NCI-H526 treated with DMSO at 0.1 percent for 48 hours (cell line): Measurements from ENCODE around the gene DEFB112.

Experiments used
- DNase-seq: peaks from one replicate; lab custom pipeline; 2025; lab: John Stamatoyannopoulos, UW

DEFB112 gene

DNA sequence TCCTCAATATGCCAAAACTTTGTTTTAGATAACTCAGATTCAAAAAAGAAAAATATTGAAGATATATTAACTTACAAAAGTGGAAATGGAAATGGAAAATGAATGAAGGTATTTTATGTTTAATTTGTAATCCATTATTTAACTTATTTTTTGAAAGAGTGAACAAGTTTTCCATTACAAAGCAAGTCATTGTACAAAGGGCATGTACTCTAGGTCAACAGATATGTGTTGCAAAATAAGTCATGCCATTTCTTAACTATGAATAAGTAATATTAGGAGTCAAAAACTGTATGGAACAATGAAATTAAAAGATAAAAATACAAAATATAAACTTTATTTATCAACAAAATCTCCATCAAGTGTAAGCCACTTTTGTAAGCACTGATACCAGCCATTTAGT lies 54.5 kb downstream of the DEFB112 start:
- DNase-seq = no peak
